ENCODE measurements around the gene PUS1. TPM values are rescaled to one million over a fixed set of nuclear protein-coding genes. Genes with fewer than 3 reads are reported as not detected.
"Not testable (repeated sequence)": the region's sequence is repeated elsewhere in the genome, so short reads cannot be mapped to it uniquely, and the experiment has no call there.

PUS1 gene
- total and polyA plus RNA-seq, 5 donors, result 7.2 to 13.7 (median 7.8) TPM

- H3K4me3 ChIP-seq (ENCODE audit: low read length), result no peak overlapping the region
- no peak overlapping the region for H3K27ac ChIP-seq (ENCODE audit: low read length)
- intact Hi-C loops (cut with DNase I), result no loop called here
- H3K9me3 ChIP-seq (ENCODE audit: control insufficient read depth, low read length), result no peaks in the 10 kb centered on the region
- no peaks in the 10 kb centered on the region for H3K27me3 ChIP-seq (ENCODE audit: control insufficient read depth, insufficient read depth)
- no peaks in the 10 kb centered on the region for H3K4me1 ChIP-seq (ENCODE audit: control insufficient read depth, insufficient read depth, low read length)
- no peak for DNase-seq
- WGBS, result 96% methylated on average over 46 of the region's 46 CpGs
- ATAC-seq, result no peak
Measured at GRCh38 chr12:131941116-131941986, 12.3 kb downstream of the PUS1 start.

GRCh38 chr12:131941987-131942341 lies 12.9 kb downstream of the PUS1 start:
- ATAC-seq (no peak), DNase-seq (no peak)
- Histone ChIP-seq H3K4me3 (ENCODE audit: low read length) (no peak overlapping the region), H3K27me3 (ENCODE audit: control insufficient read depth, insufficient read depth) (no peaks in the 10 kb centered on the region), H3K27ac (ENCODE audit: low read length) (no peak overlapping the region), H3K9me3 (ENCODE audit: control insufficient read depth, low read length) (no peaks in the 10 kb centered on the region), H3K4me1 (ENCODE audit: control insufficient read depth, insufficient read depth, low read length) (no peaks in the 10 kb centered on the region)
- WGBS, result 92% methylated on average over 7 of the region's 7 CpGs
- intact Hi-C loops (cut with DNase I), result no loop called here

- no peaks in the 10 kb centered on the region for H3K27me3 ChIP-seq (ENCODE audit: control insufficient read depth, insufficient read depth)
- DNase-seq (no peak), ATAC-seq (no peak)
- 93% methylated on average over 12 of the region's 12 CpGs for WGBS
- no peak overlapping the region for H3K27ac ChIP-seq (ENCODE audit: low read length)
- H3K4me1 ChIP-seq (ENCODE audit: control insufficient read depth, insufficient read depth, low read length), result peaks cover 2% of the 10 kb centered on the region
- H3K4me3 ChIP-seq (ENCODE audit: low read length), result no peak overlapping the region
- no peaks in the 10 kb centered on the region for H3K9me3 ChIP-seq (ENCODE audit: control insufficient read depth, low read length)
- intact Hi-C loops (cut with DNase I), result no loop called here
Measured at GRCh38 chr12:131942671-131943070, 13.6 kb downstream of the PUS1 start.

- no peak for DNase-seq
- no peak for ATAC-seq
- intact Hi-C loops (cut with DNase I), result no loop called here
Measured at GRCh38 chr12:131943389-131943788, 14.3 kb downstream of the PUS1 start.

GRCh38 chr12:131943876-131944275 lies 14.8 kb downstream of the PUS1 start:
- Histone ChIP-seq H3K9me3 (ENCODE audit: control insufficient read depth, low read length) (no peaks in the 10 kb centered on the region), H3K27me3 (ENCODE audit: control insufficient read depth, insufficient read depth) (no peaks in the 10 kb centered on the region), H3K27ac (ENCODE audit: low read length) (no peak overlapping the region), H3K4me1 (ENCODE audit: control insufficient read depth, insufficient read depth, low read length) (peaks cover 2% of the 10 kb centered on the region), H3K4me3 (ENCODE audit: low read length) (no peak overlapping the region)
- 97% methylated on average over 10 of the region's 10 CpGs for WGBS
- DNase-seq (no peak), ATAC-seq (no peak)
- intact Hi-C loops (cut with DNase I), result no loop called here

More at GRCh38 chr12:131943389-131943788, 14.3 kb downstream of the PUS1 start:
- H3K4me3 ChIP-seq (ENCODE audit: low read length), result no peak overlapping the region
- WGBS, result 96% methylated on average over 8 of the region's 8 CpGs
- no peaks in the 10 kb centered on the region for H3K27me3 ChIP-seq (ENCODE audit: control insufficient read depth, insufficient read depth)
- peaks cover 2% of the 10 kb centered on the region for H3K4me1 ChIP-seq (ENCODE audit: control insufficient read depth, insufficient read depth, low read length)
- H3K9me3 ChIP-seq (ENCODE audit: control insufficient read depth, low read length), result no peaks in the 10 kb centered on the region
- no peak overlapping the region for H3K27ac ChIP-seq (ENCODE audit: low read length)

GRCh38 chr12:131944601-131945251 lies 15.7 kb downstream of the PUS1 start:
- H3K9me3 ChIP-seq (ENCODE audit: control insufficient read depth, low read length), result no peaks in the 10 kb centered on the region
- intact Hi-C loops (cut with DNase I), result loop anchor here in 1 of 4 donors (5.0 kb wide), 1 partner anchor 47 kb away; no protein-coding TSS in a partner anchor
- WGBS, result 92% methylated on average over 35 of the region's 35 CpGs
- no peaks in the 10 kb centered on the region for H3K27me3 ChIP-seq (ENCODE audit: control insufficient read depth, insufficient read depth)
- H3K4me3 ChIP-seq (ENCODE audit: low read length), result no peak overlapping the region
- ATAC-seq (no peak), DNase-seq (no peak)
- peaks cover 2% of the 10 kb centered on the region for H3K4me1 ChIP-seq (ENCODE audit: control insufficient read depth, insufficient read depth, low read length)
- no peak overlapping the region for H3K27ac ChIP-seq (ENCODE audit: low read length)

- Histone ChIP-seq H3K27ac (ENCODE audit: low read length) (no peak overlapping the region), H3K27me3 (ENCODE audit: control insufficient read depth, insufficient read depth) (no peaks in the 10 kb centered on the region), H3K4me1 (ENCODE audit: control insufficient read depth, insufficient read depth, low read length) (peaks cover 2% of the 10 kb centered on the region), H3K9me3 (ENCODE audit: control insufficient read depth, low read length) (no peaks in the 10 kb centered on the region), H3K4me3 (ENCODE audit: low read length) (no peak overlapping the region)
- intact Hi-C loops (cut with DNase I), result loop anchor here in 1 of 4 donors (5.0 kb wide), 1 partner anchor 49 kb away; no protein-coding TSS in a partner anchor
- DNase-seq, result no peak
- WGBS, result 74% methylated on average over 6 of the region's 6 CpGs
- ATAC-seq, result no peak
Measured at GRCh38 chr12:131946757-131947156, 17.7 kb downstream of the PUS1 start.

- ATAC-seq (no peak), DNase-seq (no peak)
- Histone ChIP-seq H3K27me3 (ENCODE audit: control insufficient read depth, insufficient read depth) (no peaks in the 10 kb centered on the region), H3K4me1 (ENCODE audit: control insufficient read depth, insufficient read depth, low read length) (peaks cover 3% of the 10 kb centered on the region), H3K27ac (ENCODE audit: low read length) (no peak overlapping the region), H3K9me3 (ENCODE audit: control insufficient read depth, low read length) (no peaks in the 10 kb centered on the region), H3K4me3 (ENCODE audit: low read length) (no peak overlapping the region)
- WGBS, result 26% methylated on average over 8 of the region's 8 CpGs
- intact Hi-C loops (cut with DNase I), result loop anchor here in 1 of 4 donors (5.0 kb wide), 1 partner anchor 50 kb away; no protein-coding TSS in a partner anchor
Measured at GRCh38 chr12:131947482-131948027, 18.5 kb downstream of the PUS1 start.

- H3K27me3 ChIP-seq (ENCODE audit: control insufficient read depth, insufficient read depth), result no peaks in the 10 kb centered on the region
- H3K9me3 ChIP-seq (ENCODE audit: control insufficient read depth, low read length), result no peaks in the 10 kb centered on the region
- intact Hi-C loops (cut with DNase I), result loop anchor here in 1 of 4 donors (5.0 kb wide), 1 partner anchor 51 kb away; no protein-coding TSS in a partner anchor
- no peak overlapping the region for H3K4me3 ChIP-seq (ENCODE audit: low read length)
- no peak overlapping the region for H3K27ac ChIP-seq (ENCODE audit: low read length)
- DNase-seq, result no peak
- peaks cover 4% of the 10 kb centered on the region for H3K4me1 ChIP-seq (ENCODE audit: control insufficient read depth, insufficient read depth, low read length)
- WGBS, result 75% methylated on average over 1 of the region's 1 CpG
- no peak for ATAC-seq
Measured at GRCh38 chr12:131948166-131948712, 19.2 kb downstream of the PUS1 start.

GRCh38 chr12:131948713-131949430 lies 19.8 kb downstream of the PUS1 start:
- not testable (repeated sequence) for DNase-seq; H3K4me1 ChIP-seq (ENCODE audit: control insufficient read depth, insufficient read depth, low read length); H3K27me3 ChIP-seq (ENCODE audit: control insufficient read depth, insufficient read depth); H3K9me3 ChIP-seq (ENCODE audit: control insufficient read depth, low read length)
- intact Hi-C loops (cut with DNase I), result loop anchor here in 1 of 4 donors (5.0 kb wide), 1 partner anchor 52 kb away; no protein-coding TSS in a partner anchor
- H3K27ac ChIP-seq (ENCODE audit: low read length), result peak overlapping the region; percentile 72
- 47% methylated on average over 23 of the region's 23 CpGs for WGBS
- H3K4me3 ChIP-seq (ENCODE audit: low read length), result peak overlapping the region; percentile 95
- peak in 1 of 2 donors; percentile 4 for ATAC-seq

All from right cardiac atrium (tissue), 5 donors.